Effector CD4-positive, alpha-beta T cell (primary cell): ENCODE results near the gene CHMP1A.
"Not testable (repeated sequence)": the region's sequence is repeated elsewhere in the genome, so short reads cannot be mapped to it uniquely, and the experiment has no call there.

Experiments used
- DNase-seq: peaks from one replicate; pipeline ENCODE4 v3.0.0-alpha.2; 2020

CHMP1A gene

DNA sequence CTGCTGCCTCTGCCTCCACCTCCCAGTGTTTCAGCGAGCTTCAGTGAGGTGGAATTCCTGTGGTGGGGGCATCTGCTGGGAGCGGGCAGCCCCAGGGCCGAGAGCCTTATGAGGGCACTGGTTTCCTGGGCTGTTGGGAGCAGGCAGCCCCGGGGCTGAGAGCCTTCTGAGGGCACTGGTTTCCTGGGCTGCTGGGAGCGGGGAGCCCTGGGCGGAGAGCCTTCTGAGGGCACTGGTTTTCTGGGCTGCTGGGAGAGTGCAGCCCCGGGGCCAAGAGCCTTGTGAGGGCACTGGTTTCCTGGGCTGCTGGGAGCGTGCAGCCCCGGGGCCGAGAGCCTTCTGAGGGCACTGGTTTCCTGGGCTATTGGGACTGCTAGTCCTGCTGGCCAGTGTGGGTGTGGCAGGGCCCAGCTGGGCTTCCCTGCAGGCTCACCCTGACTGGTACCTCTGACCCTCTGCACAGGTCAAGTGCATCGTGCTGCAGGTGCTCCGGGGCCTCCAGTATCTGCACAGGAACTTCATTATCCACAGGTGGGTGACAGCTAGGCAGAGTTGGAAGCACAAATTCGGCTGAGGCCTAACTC, 34.6 kb upstream of the CHMP1A start:
- no peak for DNase-seq

DNA sequence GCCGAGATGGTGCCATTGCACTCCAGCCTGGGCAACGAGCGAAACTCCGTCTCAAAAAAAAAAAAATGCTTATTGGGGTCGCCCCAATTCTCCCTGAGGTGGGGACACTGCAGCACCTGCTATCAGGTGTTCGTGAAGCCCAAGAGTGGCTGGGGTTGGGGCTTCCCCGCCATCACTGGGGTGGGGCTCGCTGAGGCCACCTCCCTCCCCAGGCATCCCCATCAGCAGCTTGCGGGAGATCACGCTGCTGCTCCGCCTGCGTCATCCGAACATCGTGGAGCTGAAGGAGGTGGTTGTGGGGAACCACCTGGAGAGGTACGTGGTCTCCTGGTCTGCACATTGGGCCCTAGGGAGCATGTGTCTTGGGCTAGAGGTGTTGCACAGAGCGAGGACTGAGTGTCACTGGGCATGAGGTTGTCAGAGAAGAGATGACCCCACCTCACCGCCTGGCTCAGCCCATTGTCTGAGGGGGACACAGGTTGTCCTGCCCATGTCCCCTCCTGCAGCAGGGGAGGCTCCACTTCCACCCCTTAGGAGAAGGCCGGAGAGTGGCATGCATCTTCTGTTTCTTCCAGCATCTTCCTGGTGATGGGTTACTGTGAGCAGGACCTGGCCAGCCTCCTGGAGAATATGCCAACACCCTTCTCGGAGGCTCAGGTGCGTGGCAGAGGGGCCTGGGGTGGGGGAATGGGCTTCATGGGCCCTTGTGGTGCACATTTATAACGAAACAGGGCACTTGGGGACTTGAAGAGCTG, 33.9 kb upstream of the CHMP1A start:
- DNase-seq, result no peak

GRCh38 chr16:89690392-89690901, 32.9 kb upstream of the CHMP1A start:
- no peak for DNase-seq

DNA sequence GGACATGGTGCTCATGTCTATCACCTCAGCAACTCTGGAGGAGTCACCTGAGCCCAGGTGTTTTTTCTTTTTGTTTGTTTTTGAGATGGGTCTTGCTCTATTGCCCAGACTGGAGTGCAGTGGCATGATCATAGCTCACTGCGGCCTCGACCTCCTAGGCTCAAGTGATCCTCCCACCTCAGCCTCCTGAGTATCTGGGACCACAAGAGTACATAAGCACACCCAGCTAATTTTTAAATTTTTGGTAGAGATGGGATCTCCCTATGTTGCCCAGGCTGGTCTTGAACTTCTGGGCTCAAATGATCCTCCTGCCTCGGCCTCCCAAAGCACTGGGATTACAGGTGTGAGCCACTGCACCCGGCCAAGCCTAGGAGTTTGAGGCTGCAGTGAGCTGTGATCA, 32.1 kb upstream of the CHMP1A start:
- not testable (repeated sequence) for DNase-seq

- DNase-seq, result no peak
Measured at GRCh38 chr16:89689142-89689541, 31.6 kb upstream of the CHMP1A start.

- DNase-seq, result no peak
Measured at GRCh38 chr16:89688395-89688794, 30.9 kb upstream of the CHMP1A start.

DNA sequence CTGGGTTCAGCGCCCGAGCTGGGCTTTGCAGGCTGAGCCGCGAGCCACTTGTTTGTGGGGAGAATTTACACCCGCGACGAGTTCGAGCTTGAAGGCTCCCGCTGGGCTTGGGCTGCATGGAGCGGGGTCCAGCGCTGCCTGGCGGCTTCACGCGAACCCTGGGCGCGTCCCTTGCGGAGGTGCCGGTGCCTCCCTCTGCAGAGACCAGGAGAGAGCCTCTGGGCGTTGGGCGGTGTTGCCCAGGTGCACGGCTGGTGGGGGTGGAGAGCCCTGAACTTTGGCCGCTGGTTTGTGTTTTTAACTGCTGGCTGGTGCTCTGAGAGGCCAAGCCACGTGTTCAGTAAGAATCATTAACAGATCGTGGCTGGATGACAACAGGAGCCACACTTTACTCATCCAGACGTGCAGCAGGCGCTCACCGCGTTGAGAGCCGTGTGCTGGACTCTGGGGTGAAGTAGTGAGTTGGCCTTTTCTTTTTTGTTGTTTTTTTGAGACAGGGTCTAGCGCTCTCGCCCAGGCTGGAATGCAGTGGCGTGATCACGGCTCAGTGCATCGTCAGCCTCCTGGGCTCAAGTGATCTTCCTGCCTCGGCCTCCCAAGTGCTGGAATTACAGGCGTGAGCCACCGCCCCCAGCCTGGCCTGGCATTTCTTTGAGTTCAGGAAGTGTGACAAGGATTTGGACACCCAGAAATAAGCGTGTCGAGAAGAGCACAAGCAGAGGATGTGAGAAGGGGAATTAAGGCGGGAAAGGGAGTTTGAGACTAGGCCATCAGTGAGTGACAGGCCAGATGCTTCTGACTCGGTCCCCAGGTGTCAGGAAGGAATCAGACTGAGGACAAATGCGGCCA, 29.8 kb upstream of the CHMP1A start:
- DNase-seq, result no peak

DNA sequence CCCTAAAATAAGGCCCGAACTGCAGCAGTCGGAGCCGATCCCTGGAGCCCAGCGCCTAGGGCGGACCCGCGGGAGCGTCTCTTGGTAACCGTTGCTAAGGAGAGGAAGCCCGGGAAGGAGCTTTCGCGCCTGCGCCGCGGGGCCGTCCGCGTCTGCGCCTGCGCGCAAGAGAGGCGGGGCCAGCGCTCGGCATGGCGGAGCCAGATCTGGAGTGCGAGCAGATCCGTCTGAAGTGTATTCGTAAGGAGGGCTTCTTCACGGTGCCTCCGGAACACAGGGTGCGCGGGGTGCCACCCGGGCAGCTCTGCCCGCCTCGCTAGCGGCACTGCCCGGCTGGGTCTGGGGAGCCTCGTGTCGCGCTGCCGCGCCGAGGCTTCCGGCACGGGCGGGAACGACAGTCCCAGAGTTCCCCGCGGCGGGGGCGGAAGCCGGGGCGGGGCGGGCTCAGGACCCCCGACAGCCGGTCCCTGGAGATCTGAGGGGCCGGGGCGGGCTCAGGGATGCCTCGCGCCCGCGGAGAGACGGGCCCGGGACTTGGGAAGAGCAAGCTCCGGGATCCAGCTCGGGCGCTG, 29.1 kb upstream of the CHMP1A start, which contains the start of gene CDK10:
Gene CDK10, plus strand, starts transcription at position 170 of the 572 bp plus-strand sequence. Its CDS starts 22 bp downstream, at position 192.
- peak; percentile 82 for DNase-seq

- DNase-seq, result no peak
Measured at GRCh38 chr16:89685916-89686315, 28.4 kb upstream of the CHMP1A start.

GRCh38 chr16:89678258-89678657, 20.8 kb upstream of the CHMP1A start:
- DNase-seq, result no peak

- no peak for DNase-seq
Measured at GRCh38 chr16:89672177-89672941, 14.9 kb upstream of the CHMP1A start.

DNA sequence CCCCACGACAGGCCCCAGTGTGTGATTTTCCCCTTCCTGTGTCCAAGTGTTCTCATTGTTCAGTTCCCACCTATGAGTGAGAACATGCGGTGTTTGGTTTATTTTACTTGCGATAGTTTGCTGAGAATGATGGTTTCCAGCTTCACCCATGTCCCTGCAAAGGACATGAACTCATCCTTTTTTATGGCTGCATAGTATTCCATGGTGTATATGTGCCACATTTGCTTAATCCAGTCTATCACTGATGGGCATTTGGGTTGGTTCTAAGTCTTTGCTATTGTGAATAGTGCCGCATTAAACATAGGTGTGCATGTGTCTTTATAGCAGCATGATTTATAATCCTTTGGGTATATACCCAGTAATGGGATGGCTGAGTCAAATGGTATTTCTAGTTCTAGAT, 14.1 kb upstream of the CHMP1A start:
- DNase-seq, result not testable (repeated sequence)

DNA sequence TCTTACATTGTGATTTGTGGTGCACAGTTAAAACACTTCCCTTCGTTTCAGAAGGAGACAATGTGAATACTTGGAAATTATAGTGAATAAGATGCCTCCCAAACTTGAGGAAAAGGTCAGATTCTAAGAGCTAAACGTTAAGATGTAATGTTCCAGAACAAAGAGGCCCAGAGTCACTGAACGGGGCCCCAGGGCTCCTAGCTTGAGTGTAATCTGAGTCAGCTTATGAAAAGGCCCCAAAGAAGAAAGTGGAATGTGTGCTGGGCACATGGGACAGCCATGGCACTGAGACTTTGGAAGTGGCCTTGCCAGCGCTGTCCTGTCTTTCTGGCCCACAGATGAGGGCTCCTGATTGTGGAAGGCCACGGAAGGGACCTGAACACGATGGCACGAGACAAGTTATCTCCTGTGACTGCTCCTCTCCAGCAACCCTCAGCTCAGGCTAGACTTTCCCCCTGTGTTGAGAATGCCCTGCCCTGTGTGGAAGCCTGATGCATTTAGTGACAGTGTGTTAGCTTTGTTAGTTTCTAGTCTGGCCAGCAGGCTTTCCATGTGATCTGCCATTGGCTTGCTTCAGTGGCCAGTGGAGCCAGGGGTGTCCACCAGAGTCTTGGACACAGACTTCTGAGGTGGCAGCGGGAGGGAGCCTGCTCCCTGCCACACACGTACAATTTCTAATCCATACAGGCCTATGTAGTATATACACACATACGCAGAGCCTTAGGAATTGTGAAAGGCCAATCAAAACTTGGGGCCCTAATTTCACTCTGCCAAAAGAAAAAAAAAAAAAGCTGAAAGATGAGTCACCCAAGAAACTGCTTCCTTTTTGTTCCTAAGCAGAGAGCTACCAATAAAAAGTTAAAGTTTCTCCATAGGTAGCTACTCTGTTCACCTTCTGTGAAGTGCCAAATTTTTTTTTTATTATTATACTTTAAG, 13.3 kb upstream of the CHMP1A start:
- no peak for DNase-seq

GRCh38 chr16:89669755-89670154, 12.2 kb upstream of the CHMP1A start:
- no peak for DNase-seq

DNA sequence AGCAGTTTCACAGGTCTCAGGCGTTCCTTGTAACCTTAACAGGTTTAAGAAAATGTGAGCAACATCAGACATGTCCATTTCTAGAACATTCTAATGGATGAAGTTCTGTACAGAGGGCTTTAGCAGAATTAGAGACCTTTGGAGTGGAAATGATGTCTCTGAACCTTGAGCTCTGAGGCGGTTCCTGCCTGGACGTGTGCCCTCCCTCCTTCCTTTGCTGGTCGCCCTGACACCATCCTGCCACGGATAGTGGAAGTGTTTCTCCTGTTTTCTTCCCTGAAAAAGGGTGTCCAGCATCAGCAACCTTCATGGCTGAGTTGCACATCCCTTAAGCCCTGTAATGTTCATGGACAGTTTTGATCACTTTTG, 11.3 kb upstream of the CHMP1A start:
- no peak for DNase-seq

GRCh38 chr16:89667633-89668032, 10.1 kb upstream of the CHMP1A start:
- no peak for DNase-seq

GRCh38 chr16:89667000-89667399, 9.5 kb upstream of the CHMP1A start:
- DNase-seq, result not testable (repeated sequence)

GRCh38 chr16:89664238-89664637, 6.7 kb upstream of the CHMP1A start:
- DNase-seq, result not testable (repeated sequence)

DNA sequence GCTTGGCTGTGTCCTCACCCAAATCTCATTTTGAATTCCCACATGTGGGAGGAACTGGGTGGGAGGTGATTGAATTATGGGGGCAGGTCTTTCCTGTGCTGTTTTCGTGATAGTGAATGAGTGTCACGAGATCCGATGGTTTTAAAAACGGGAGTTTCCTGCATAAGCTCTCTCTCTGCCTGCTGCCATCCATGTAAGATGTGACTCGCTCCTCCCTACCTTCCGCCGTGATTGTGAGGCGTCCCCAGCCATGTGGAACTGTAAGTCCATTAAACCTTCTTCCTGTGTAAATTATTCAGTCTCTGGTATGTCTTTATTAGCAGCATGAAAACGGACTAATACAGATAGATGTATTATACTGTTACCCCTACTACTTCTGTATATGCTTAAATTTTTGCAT, 3.7 kb upstream of the CHMP1A start:
- DNase-seq, result no peak

DNA sequence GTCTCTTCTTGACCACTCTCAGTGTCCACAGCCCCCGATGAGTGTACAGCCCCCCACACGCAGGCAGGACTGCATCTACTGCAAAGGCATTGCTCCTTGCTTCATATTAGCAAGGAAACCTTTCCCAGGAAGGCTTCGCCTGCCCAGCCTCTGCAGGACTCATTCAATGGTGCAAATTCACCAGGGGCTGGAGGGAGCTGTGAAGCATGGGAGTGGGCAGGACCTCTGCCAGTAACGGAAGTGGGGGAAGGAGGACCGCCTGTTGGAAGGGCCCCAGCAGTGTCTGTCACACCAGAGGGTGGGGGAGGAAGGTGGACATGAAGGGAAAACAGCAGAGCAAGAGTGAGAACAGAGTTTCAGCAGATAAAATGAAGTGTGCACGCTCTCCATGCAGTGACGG, 2.6 kb upstream of the CHMP1A start:
- DNase-seq, result no peak

- DNase-seq, result no peak
Measured at GRCh38 chr16:89658221-89658879, 842 bp upstream of the CHMP1A start.
